Skeletal muscle cell (primary cell): ENCODE data around the gene SMOC2.
"Not testable (repeated sequence)": the region's sequence is repeated elsewhere in the genome, so short reads cannot be mapped to it uniquely, and the experiment has no call there.

Experiments
- DNase-seq: peaks from one replicate; pipeline ENCODE4 v3.0.0-alpha.2; 2010; ENCODE audit warnings: low read depth
- H3K4me3 ChIP-seq: 2 replicates; pipeline ENCODE4 v1.5.1; 2011; ENCODE audit warnings: low read depth, mild to moderate bottlenecking, control low read depth, low read length, moderate library complexity

SMOC2 gene

GRCh38 chr6:168662301-168662936, 221.4 kb downstream of the SMOC2 start:
- DNase-seq = no peak
- H3K4me3 ChIP-seq = no peak overlapping the region

- no peak for DNase-seq
- no peak overlapping the region for H3K4me3 ChIP-seq
Observed at GRCh38 chr6:168663041-168663440, 222.1 kb downstream of the SMOC2 start.

- DNase-seq = no peak
- H3K4me3 ChIP-seq = no peak overlapping the region
Observed at GRCh38 chr6:168664956-168665355, 224.0 kb downstream of the SMOC2 start.

GRCh38 chr6:168666170-168666569, 225.2 kb downstream of the SMOC2 start:
- H3K4me3 ChIP-seq = no peak overlapping the region
- no peak for DNase-seq

GRCh38 chr6:168666699-168667427, 225.9 kb downstream of the SMOC2 start:
- H3K4me3 ChIP-seq = no peak overlapping the region
- DNase-seq = no peak

- H3K4me3 ChIP-seq = no peak overlapping the region
Observed at GRCh38 chr6:168667428-168667805, 226.4 kb downstream of the SMOC2 start.

GRCh38 chr6:168670401-168670985, 229.5 kb downstream of the SMOC2 start:
- H3K4me3 ChIP-seq = no peak overlapping the region
- DNase-seq = no peak

More at GRCh38 chr6:168667428-168667805, 226.4 kb downstream of the SMOC2 start:
- DNase-seq = no peak

- no peak overlapping the region for H3K4me3 ChIP-seq
- DNase-seq = no peak
Observed at GRCh38 chr6:168671028-168671862, 230.3 kb downstream of the SMOC2 start.

- H3K4me3 ChIP-seq = no peak overlapping the region
- no peak for DNase-seq
Observed at GRCh38 chr6:168671863-168672546, 231.0 kb downstream of the SMOC2 start.

- H3K4me3 ChIP-seq = no peak overlapping the region
- no peak for DNase-seq
Observed at GRCh38 chr6:168674595-168674994, 233.6 kb downstream of the SMOC2 start.

- H3K4me3 ChIP-seq = no peak overlapping the region
- DNase-seq = no peak
Observed at GRCh38 chr6:168675375-168675774, 234.4 kb downstream of the SMOC2 start.

- DNase-seq = no peak
- no peak overlapping the region for H3K4me3 ChIP-seq
Observed at GRCh38 chr6:168675933-168676551, 235.1 kb downstream of the SMOC2 start.

- DNase-seq = no peak
Observed at GRCh38 chr6:168676552-168677322, 235.8 kb downstream of the SMOC2 start.

GRCh38 chr6:168677323-168677781, 236.4 kb downstream of the SMOC2 start:
- not testable (repeated sequence) for DNase-seq, H3K4me3 ChIP-seq

More at GRCh38 chr6:168676552-168677322, 235.8 kb downstream of the SMOC2 start:
- H3K4me3 ChIP-seq = no peak overlapping the region

GRCh38 chr6:168678077-168678476, 237.1 kb downstream of the SMOC2 start:
- no peak overlapping the region for H3K4me3 ChIP-seq
- DNase-seq = no peak

GRCh38 chr6:168678588-168678987, 237.6 kb downstream of the SMOC2 start:
- no peak for DNase-seq

GRCh38 chr6:168681748-168682147, 240.8 kb downstream of the SMOC2 start:
- H3K4me3 ChIP-seq = no peak overlapping the region
- DNase-seq = no peak

More at GRCh38 chr6:168678588-168678987, 237.6 kb downstream of the SMOC2 start:
- H3K4me3 ChIP-seq = no peak overlapping the region

GRCh38 chr6:168683621-168684020, 242.6 kb downstream of the SMOC2 start:
- no peak overlapping the region for H3K4me3 ChIP-seq
- no peak for DNase-seq
